ENCODE measurements around the gene TRPC1.

Gene TRPC1

GRCh38 chr3:142828703-142829305 lies 105.0 kb downstream of the TRPC1 start:
- Histone ChIP-seq H3K9ac (ENCODE audit: low read depth, low read length) (no peak overlapping the region), H3K4me1 (ENCODE audit: control insufficient read depth, insufficient read depth, low read length) (no peaks in the 10 kb centered on the region), H3K27ac (ENCODE audit: low read depth, low read length) (no peak overlapping the region), H3K27me3 (ENCODE audit: control insufficient read depth, insufficient read depth, low read length) (no peaks in the 10 kb centered on the region), H3K36me3 (ENCODE audit: control insufficient read depth, insufficient read depth, low read length) (no peaks in the 10 kb centered on the region), H3K4me3 (ENCODE audit: low read depth, low read length) (no peak overlapping the region), H3K9me3 (ENCODE audit: control insufficient read depth, insufficient read depth, low read length) (no peaks in the 10 kb centered on the region)

GRCh38 chr3:142837526-142837925 lies 113.7 kb downstream of the TRPC1 start:
- no peaks in the 10 kb centered on the region for H3K36me3 ChIP-seq (ENCODE audit: control insufficient read depth, insufficient read depth, low read length)
- no peak overlapping the region for H3K4me3 ChIP-seq (ENCODE audit: low read depth, low read length)
- no peaks in the 10 kb centered on the region for H3K4me1 ChIP-seq (ENCODE audit: control insufficient read depth, insufficient read depth, low read length)
- no peak overlapping the region for H3K9ac ChIP-seq (ENCODE audit: low read depth, low read length)
- no peaks in the 10 kb centered on the region for H3K9me3 ChIP-seq (ENCODE audit: control insufficient read depth, insufficient read depth, low read length)
- no peaks in the 10 kb centered on the region for H3K27me3 ChIP-seq (ENCODE audit: control insufficient read depth, insufficient read depth, low read length)
- no peak overlapping the region for H3K27ac ChIP-seq (ENCODE audit: low read depth, low read length)

GRCh38 chr3:142839831-142840230 lies 116.0 kb downstream of the TRPC1 start:
- Histone ChIP-seq H3K4me1 (ENCODE audit: control insufficient read depth, insufficient read depth, low read length) (peaks cover 6% of the 10 kb centered on the region; the same call in 1 of the 2 replicates), H3K4me3 (ENCODE audit: low read depth, low read length) (no peak overlapping the region), H3K36me3 (ENCODE audit: control insufficient read depth, insufficient read depth, low read length) (no peaks in the 10 kb centered on the region), H3K9ac (ENCODE audit: low read depth, low read length) (no peak overlapping the region), H3K27me3 (ENCODE audit: control insufficient read depth, insufficient read depth, low read length) (no peaks in the 10 kb centered on the region), H3K9me3 (ENCODE audit: control insufficient read depth, insufficient read depth, low read length) (no peaks in the 10 kb centered on the region), H3K27ac (ENCODE audit: low read depth, low read length) (no peak overlapping the region)

- H3K36me3 ChIP-seq (ENCODE audit: control insufficient read depth, insufficient read depth, low read length): peaks cover 4% of the 10 kb centered on the region; the same call in 1 of the 2 replicates
- no peak overlapping the region for H3K4me3 ChIP-seq (ENCODE audit: low read depth, low read length)
- H3K27me3 ChIP-seq (ENCODE audit: control insufficient read depth, insufficient read depth, low read length): no peaks in the 10 kb centered on the region
- peaks cover 6% of the 10 kb centered on the region; the same call in 1 of the 2 replicates for H3K4me1 ChIP-seq (ENCODE audit: control insufficient read depth, insufficient read depth, low read length)
- H3K9ac ChIP-seq (ENCODE audit: low read depth, low read length): no peak overlapping the region
- H3K9me3 ChIP-seq (ENCODE audit: control insufficient read depth, insufficient read depth, low read length): no peaks in the 10 kb centered on the region
- H3K27ac ChIP-seq (ENCODE audit: low read depth, low read length): no peak overlapping the region
These were observed 120.6 kb downstream of the TRPC1 start for GRCh38 chr3:142844339-142844977.

GRCh38 chr3:142846779-142847577 lies 123.1 kb downstream of the TRPC1 start:
- Histone ChIP-seq H3K9me3 (ENCODE audit: control insufficient read depth, insufficient read depth, low read length) (no peaks in the 10 kb centered on the region), H3K4me3 (ENCODE audit: low read depth, low read length) (no peak overlapping the region), H3K36me3 (ENCODE audit: control insufficient read depth, insufficient read depth, low read length) (peaks cover 4% of the 10 kb centered on the region; the same call in 1 of the 2 replicates), H3K27ac (ENCODE audit: low read depth, low read length) (no peak overlapping the region), H3K9ac (ENCODE audit: low read depth, low read length) (no peak overlapping the region), H3K27me3 (ENCODE audit: control insufficient read depth, insufficient read depth, low read length) (no peaks in the 10 kb centered on the region), H3K4me1 (ENCODE audit: control insufficient read depth, insufficient read depth, low read length) (peaks cover 9% of the 10 kb centered on the region; the same call in 1 of the 2 replicates)

- H3K4me1 ChIP-seq (ENCODE audit: control insufficient read depth, insufficient read depth, low read length): peaks cover 15% of the 10 kb centered on the region
- no peak overlapping the region for H3K27ac ChIP-seq (ENCODE audit: low read depth, low read length)
- no peaks in the 10 kb centered on the region for H3K9me3 ChIP-seq (ENCODE audit: control insufficient read depth, insufficient read depth, low read length)
- peaks cover 4% of the 10 kb centered on the region; the same call in 1 of the 2 replicates for H3K36me3 ChIP-seq (ENCODE audit: control insufficient read depth, insufficient read depth, low read length)
- no peak overlapping the region for H3K9ac ChIP-seq (ENCODE audit: low read depth, low read length)
- no peaks in the 10 kb centered on the region for H3K27me3 ChIP-seq (ENCODE audit: control insufficient read depth, insufficient read depth, low read length)
- H3K4me3 ChIP-seq (ENCODE audit: low read depth, low read length): no peak overlapping the region
These were observed 125.3 kb downstream of the TRPC1 start for GRCh38 chr3:142849148-142849547.

GRCh38 chr3:142850395-142851023 lies 126.7 kb downstream of the TRPC1 start:
- Histone ChIP-seq H3K9me3 (ENCODE audit: control insufficient read depth, insufficient read depth, low read length) (no peaks in the 10 kb centered on the region), H3K4me1 (ENCODE audit: control insufficient read depth, insufficient read depth, low read length) (peaks cover 18% of the 10 kb centered on the region), H3K9ac (ENCODE audit: low read depth, low read length) (no peak overlapping the region), H3K27me3 (ENCODE audit: control insufficient read depth, insufficient read depth, low read length) (no peaks in the 10 kb centered on the region; the same call in 1 of the 2 replicates), H3K4me3 (ENCODE audit: low read depth, low read length) (no peak overlapping the region), H3K36me3 (ENCODE audit: control insufficient read depth, insufficient read depth, low read length) (peaks cover 4% of the 10 kb centered on the region; the same call in 1 of the 2 replicates), H3K27ac (ENCODE audit: low read depth, low read length) (no peak overlapping the region)

- H3K27ac ChIP-seq (ENCODE audit: low read depth, low read length): no peak overlapping the region
- peaks cover 25% of the 10 kb centered on the region for H3K4me1 ChIP-seq (ENCODE audit: control insufficient read depth, insufficient read depth, low read length)
- no peak overlapping the region for H3K9ac ChIP-seq (ENCODE audit: low read depth, low read length)
- no peaks in the 10 kb centered on the region; the same call in 1 of the 2 replicates for H3K27me3 ChIP-seq (ENCODE audit: control insufficient read depth, insufficient read depth, low read length)
- no peaks in the 10 kb centered on the region for H3K9me3 ChIP-seq (ENCODE audit: control insufficient read depth, insufficient read depth, low read length)
- peaks cover 4% of the 10 kb centered on the region; the same call in 1 of the 2 replicates for H3K36me3 ChIP-seq (ENCODE audit: control insufficient read depth, insufficient read depth, low read length)
- no peak overlapping the region for H3K4me3 ChIP-seq (ENCODE audit: low read depth, low read length)
These were observed 128.2 kb downstream of the TRPC1 start for GRCh38 chr3:142852009-142852408.

- Histone ChIP-seq H3K9me3 (ENCODE audit: control insufficient read depth, insufficient read depth, low read length) (no peaks in the 10 kb centered on the region), H3K9ac (ENCODE audit: low read depth, low read length) (no peak overlapping the region), H3K4me1 (ENCODE audit: control insufficient read depth, insufficient read depth, low read length) (peaks cover 30% of the 10 kb centered on the region), H3K4me3 (ENCODE audit: low read depth, low read length) (no peak overlapping the region), H3K36me3 (ENCODE audit: control insufficient read depth, insufficient read depth, low read length) (no peaks in the 10 kb centered on the region), H3K27me3 (ENCODE audit: control insufficient read depth, insufficient read depth, low read length) (no peaks in the 10 kb centered on the region; the same call in 1 of the 2 replicates), H3K27ac (ENCODE audit: low read depth, low read length) (no peak overlapping the region)
These were observed 129.7 kb downstream of the TRPC1 start for GRCh38 chr3:142853270-142854168.

GRCh38 chr3:142857056-142857455 lies 133.2 kb downstream of the TRPC1 start:
- Histone ChIP-seq H3K27ac (ENCODE audit: low read depth, low read length) (no peak overlapping the region), H3K36me3 (ENCODE audit: control insufficient read depth, insufficient read depth, low read length) (no peaks in the 10 kb centered on the region), H3K4me1 (ENCODE audit: control insufficient read depth, insufficient read depth, low read length) (peaks cover 41% of the 10 kb centered on the region), H3K27me3 (ENCODE audit: control insufficient read depth, insufficient read depth, low read length) (no peaks in the 10 kb centered on the region; the same call in 1 of the 2 replicates), H3K9ac (ENCODE audit: low read depth, low read length) (no peak overlapping the region), H3K9me3 (ENCODE audit: control insufficient read depth, insufficient read depth, low read length) (no peaks in the 10 kb centered on the region), H3K4me3 (ENCODE audit: low read depth, low read length) (no peak overlapping the region)
